GM21717 (cell line): ENCODE results near the gene FAM83C.

Source experiments
- ATAC-seq: cut with Tn5 transposase; IDR thresholded peaks from one replicate; pipeline ENCODE4 v1.9.1; 2021; ENCODE audit warnings: mild to moderate bottlenecking, moderate library complexity; ENCODE audit not compliant: unreplicated experiment

The FAM83C gene

GRCh38 chr20:35291654-35292503, at the start of gene FAM83C:
FAM83C (minus strand) TSS chr20:35292425; CDS start chr20:35292304, 121 bp downstream.
- no peak for ATAC-seq

GRCh38 chr20:35341366-35342028, 49.3 kb upstream of the FAM83C start:
- no peak for ATAC-seq

- ATAC-seq, result no peak
Measured at GRCh38 chr20:35340436-35340835, 48.2 kb upstream of the FAM83C start.

GRCh38 chr20:35339636-35340035, 47.4 kb upstream of the FAM83C start:
- ATAC-seq, result no peak

- ATAC-seq, result no peak
Measured at GRCh38 chr20:35339007-35339406, 46.8 kb upstream of the FAM83C start.

GRCh38 chr20:35334311-35335101, 42.3 kb upstream of the FAM83C start:
- no peak for ATAC-seq

- no peak for ATAC-seq
Measured at GRCh38 chr20:35333606-35334005, 41.4 kb upstream of the FAM83C start.

- no peak for ATAC-seq
Measured at GRCh38 chr20:35332540-35333200, 40.4 kb upstream of the FAM83C start.

- no peak for ATAC-seq
Measured at GRCh38 chr20:35329435-35330139, 37.4 kb upstream of the FAM83C start.

- no peak for ATAC-seq
Measured at GRCh38 chr20:35328689-35329088, 36.5 kb upstream of the FAM83C start.

GRCh38 chr20:35328095-35328685, 36.0 kb upstream of the FAM83C start:
- no peak for ATAC-seq

GRCh38 chr20:35327074-35327976, 35.1 kb upstream of the FAM83C start:
- ATAC-seq, result no peak

- no peak for ATAC-seq
Measured at GRCh38 chr20:35326740-35327073, 34.5 kb upstream of the FAM83C start.

GRCh38 chr20:35326021-35326739, 34.0 kb upstream of the FAM83C start:
- no peak for ATAC-seq

- ATAC-seq, result no peak
Measured at GRCh38 chr20:35325401-35325800, 33.2 kb upstream of the FAM83C start.

- ATAC-seq, result no peak
Measured at GRCh38 chr20:35320396-35321126, 28.3 kb upstream of the FAM83C start.

GRCh38 chr20:35319871-35320197, 27.6 kb upstream of the FAM83C start:
- no peak for ATAC-seq
